Peyer's patch (tissue), 4 donors: ENCODE measurements around the gene CHAF1B.

ENCODE experiments used
- POLR2A ChIP-seq, 2 donors: fragments of 450-650 bp; IDR thresholded peaks; one replicate each; pipeline ENCODE4 v1.5.1; 2017; ENCODE audit warnings: antibody characterized with exemption in 2 of 2, mild to moderate bottlenecking in 2 of 2, moderate library complexity in 2 of 2
- TF ChIP-seq, protein P1 (sequence below), 6 experiments: fragments of 450-650 bp in 4 of 6; fragments of 200-600 bp in 2 of 6; sonication (generic) in 1 of 6; IDR thresholded peaks; one replicate each; pipeline ENCODE4 v1.5.1; 2017 to 2019; ENCODE audit warnings: antibody characterized with exemption in 6 of 6, mild to moderate bottlenecking in 3 of 6, moderate library complexity in 1 of 6

DNA sequence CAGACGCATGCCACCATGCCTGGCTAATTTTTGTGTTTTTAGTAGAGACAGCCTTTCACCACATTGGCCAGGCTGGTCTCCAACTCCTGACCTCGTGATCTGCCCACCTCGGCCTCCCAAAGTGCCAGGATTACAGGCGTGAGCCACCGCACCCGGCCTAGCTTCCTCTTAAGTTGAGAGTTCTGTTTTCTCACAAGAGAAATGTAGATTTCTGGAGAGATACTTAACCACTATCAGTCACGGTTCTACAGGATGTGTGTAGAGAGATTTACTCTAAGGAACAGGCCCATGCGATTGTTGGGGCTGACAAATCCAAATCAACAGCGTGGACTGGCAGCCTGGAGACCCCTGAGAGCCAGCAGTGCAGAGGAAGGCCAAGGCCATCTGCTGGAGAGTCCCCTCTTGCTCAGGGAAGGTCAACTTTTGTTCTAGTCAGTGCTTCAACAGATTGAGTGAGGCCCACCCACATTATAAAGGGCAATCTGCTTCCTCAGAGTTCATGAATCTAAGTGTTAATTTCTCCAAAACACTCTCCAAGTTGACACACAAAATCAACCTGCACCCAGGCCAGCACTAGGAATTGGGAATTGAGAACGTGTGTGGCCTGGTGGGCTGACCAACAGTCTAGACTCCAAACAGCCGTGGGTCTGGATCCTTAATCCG lies 38.7 kb downstream of the CHAF1B start:
- TF ChIP-seq, protein P1, sequence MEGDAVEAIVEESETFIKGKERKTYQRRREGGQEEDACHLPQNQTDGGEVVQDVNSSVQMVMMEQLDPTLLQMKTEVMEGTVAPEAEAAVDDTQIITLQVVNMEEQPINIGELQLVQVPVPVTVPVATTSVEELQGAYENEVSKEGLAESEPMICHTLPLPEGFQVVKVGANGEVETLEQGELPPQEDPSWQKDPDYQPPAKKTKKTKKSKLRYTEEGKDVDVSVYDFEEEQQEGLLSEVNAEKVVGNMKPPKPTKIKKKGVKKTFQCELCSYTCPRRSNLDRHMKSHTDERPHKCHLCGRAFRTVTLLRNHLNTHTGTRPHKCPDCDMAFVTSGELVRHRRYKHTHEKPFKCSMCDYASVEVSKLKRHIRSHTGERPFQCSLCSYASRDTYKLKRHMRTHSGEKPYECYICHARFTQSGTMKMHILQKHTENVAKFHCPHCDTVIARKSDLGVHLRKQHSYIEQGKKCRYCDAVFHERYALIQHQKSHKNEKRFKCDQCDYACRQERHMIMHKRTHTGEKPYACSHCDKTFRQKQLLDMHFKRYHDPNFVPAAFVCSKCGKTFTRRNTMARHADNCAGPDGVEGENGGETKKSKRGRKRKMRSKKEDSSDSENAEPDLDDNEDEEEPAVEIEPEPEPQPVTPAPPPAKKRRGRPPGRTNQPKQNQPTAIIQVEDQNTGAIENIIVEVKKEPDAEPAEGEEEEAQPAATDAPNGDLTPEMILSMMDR (IDR thresholded peaks at IDR 0.05): no peak
- TF ChIP-seq POLR2A (IDR thresholded peaks at IDR 0.05): no peak
